GM12874 (cell line): ENCODE measurements around the gene DPH5.

Source experiments
- TF ChIP-seq, protein P1 (sequence below): IDR thresholded peaks from 2 replicates; pipeline ENCODE4 v1.5.1; 2011; ENCODE audit warnings: low read depth, mild to moderate bottlenecking, control low read depth, low read length, moderate library complexity; ENCODE audit not compliant: insufficient read depth

Gene DPH5

DNA sequence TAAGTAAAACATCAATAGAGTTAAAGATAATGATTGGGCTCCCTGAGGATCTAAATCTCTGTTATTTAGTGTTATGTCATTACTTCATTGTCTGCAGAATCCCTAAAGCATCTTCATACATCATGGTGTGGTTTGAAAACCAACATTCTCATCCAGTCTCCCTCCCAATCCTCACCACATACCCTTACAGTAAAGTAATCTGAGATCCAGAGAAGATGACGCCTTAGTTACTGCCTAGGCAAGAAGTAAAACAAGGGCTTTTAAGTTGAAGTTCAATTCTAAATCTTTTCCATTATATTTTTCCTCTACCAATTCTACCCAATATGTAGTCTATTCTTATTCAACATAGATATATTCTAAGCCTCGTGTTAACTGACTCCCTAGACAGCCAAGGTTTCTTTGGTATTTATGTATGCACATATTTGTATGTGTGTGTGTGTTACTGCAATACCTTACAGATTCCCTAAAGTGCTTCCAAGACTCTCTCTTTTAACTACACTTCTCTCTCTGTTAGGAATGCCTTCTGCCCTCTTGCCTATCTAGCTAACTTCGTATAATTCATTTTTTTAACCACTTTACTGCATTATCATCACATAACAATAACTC lies 17.3 kb downstream of the DPH5 start:
- TF ChIP-seq, protein P1, sequence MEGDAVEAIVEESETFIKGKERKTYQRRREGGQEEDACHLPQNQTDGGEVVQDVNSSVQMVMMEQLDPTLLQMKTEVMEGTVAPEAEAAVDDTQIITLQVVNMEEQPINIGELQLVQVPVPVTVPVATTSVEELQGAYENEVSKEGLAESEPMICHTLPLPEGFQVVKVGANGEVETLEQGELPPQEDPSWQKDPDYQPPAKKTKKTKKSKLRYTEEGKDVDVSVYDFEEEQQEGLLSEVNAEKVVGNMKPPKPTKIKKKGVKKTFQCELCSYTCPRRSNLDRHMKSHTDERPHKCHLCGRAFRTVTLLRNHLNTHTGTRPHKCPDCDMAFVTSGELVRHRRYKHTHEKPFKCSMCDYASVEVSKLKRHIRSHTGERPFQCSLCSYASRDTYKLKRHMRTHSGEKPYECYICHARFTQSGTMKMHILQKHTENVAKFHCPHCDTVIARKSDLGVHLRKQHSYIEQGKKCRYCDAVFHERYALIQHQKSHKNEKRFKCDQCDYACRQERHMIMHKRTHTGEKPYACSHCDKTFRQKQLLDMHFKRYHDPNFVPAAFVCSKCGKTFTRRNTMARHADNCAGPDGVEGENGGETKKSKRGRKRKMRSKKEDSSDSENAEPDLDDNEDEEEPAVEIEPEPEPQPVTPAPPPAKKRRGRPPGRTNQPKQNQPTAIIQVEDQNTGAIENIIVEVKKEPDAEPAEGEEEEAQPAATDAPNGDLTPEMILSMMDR: no peak

DNA sequence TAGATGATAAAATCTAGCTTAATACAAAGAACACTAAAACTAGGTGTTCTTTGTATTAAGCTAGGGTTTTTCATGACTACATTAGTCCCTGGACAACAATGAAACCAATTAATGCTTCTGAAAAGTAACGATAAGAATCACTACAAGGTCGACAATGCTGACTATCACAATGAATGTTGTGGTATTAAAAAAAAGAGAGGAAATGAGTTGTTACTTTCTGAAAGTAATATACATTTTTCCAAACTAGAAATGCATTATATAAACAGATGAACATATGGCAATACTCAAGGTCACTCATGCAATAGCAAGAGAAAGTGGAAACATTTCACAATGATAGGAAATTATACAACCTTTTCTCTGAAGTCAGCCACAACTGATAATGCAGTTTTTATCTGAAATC lies 19.0 kb downstream of the DPH5 start:
- TF ChIP-seq, protein P1: no peak

DNA sequence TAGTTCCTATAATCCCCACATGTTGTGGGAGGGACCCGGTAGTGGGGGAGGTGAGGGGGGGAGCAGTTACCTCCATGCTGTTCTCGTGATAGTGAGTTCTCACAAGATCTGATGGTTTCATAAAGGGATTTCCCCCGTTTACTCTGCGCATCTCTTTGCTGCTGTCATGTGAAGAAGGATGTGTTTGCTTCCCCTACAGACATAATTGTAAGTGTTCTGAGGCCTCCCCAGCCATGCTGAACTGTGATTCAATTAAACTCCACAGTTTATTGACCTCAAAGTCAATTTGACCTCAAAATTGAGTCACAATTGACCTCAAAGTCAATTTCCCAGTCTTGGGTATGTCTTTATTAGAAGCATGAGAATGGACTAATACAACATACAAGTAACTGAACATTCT lies 19.7 kb downstream of the DPH5 start:
- TF ChIP-seq, protein P1: no peak

DNA sequence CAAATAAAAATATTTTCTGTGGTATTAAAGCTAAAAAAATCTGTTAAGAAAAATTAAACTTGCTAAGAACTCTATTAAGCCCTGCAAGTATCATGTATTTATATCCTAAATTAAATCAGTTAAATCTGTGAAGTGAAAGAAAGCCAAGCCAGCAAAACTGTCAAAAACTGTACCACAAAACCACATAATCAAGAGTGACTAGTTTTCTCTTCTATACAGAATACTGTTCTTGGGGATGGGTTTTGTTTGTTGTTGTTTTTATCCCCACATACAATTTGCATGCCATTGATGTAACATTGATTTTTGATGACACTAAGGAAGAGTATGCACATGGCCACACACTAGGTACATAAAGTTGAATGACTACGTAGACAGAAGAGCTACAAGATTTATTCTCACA lies 20.4 kb downstream of the DPH5 start:
- TF ChIP-seq, protein P1: no peak

DNA sequence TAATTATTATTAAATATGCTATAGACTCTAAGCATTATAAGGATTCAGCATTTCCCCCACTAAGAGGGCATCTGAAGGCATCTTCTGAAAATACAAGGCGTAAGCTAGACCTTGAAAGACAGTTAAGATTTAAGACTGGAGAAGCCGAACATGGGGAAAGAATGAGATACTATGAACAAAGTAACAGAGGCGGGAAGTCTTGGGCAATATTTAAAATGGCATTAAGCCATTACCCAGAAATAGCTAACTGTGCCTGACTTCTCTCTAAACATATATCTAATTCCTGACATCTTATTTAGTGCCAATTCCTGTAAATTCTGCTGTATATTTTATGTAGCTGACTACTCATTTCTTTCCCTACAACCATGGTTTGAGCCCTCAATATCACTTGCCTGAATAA lies 20.9 kb downstream of the DPH5 start:
- TF ChIP-seq, protein P1: no peak

DNA sequence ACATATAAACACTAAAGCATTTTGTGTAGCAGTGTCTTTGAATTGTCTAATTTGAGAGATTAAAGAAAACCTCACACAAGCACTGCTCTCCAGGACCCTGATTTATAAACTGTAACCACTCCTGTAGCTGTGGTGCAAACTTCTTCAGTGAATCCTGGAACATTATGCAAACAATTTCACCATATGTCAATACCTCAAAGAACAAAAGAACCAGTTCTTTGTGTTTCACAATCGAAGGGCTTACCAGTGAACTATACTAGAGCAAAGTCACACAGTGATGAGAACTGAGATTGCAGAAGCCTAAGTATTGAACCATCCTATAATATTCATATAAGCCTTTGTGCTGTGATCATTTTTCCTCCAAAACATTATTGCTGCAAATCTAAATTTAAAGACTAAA lies 21.5 kb downstream of the DPH5 start:
- TF ChIP-seq, protein P1: no peak

DNA sequence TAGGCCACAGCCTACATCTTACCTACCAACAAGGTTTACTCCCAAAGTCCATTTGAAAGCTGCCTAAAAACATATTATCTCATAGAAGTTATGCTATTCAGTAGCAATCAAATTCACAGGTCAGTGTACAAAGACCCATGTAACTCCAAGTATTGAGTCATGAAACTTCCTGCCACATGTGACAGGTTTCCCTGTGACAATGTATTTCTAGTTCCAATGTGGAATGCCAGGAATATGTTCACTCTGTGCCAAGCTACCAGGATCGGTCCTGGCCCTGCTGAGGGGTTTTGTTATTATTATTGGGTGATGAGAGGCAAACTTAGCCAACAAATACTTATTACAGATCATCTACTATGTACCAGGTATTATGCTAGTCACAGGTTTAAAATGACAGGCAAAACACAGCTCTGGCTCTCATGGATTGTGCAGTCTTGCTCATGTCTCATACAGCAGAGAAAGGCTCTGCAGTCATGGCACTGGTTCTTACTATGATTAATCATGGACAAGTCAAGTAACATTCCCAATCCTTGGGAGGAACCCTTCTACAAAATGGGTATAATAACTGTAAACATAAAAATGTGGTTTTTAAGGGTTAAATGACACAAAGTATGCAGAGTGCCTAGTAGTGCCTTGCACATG lies 22.5 kb downstream of the DPH5 start:
- TF ChIP-seq, protein P1: no peak
